HG03521 (cell line): ENCODE measurements around the gene TREML2.
"Not testable (repeated sequence)": the region's sequence is repeated elsewhere in the genome, so short reads cannot be mapped to it uniquely, and the experiment has no call there.

ENCODE experiments used
- ATAC-seq: cut with Tn5 transposase; IDR thresholded peaks from one replicate; pipeline ENCODE4 v1.9.1; 2021; ENCODE audit warnings: mild to moderate bottlenecking, moderate library complexity; ENCODE audit not compliant: unreplicated experiment

The TREML2 gene

GRCh38 chr6:41209547-41210320, 8.8 kb upstream of the TREML2 start:
- ATAC-seq = no peak

- ATAC-seq = no peak
Measured at GRCh38 chr6:41208439-41209106, 7.6 kb upstream of the TREML2 start.

- no peak for ATAC-seq
Measured at GRCh38 chr6:41204156-41204555, 3.2 kb upstream of the TREML2 start.

GRCh38 chr6:41201764-41202173, 820 bp upstream of the TREML2 start:
- no peak for ATAC-seq

GRCh38 chr6:41200296-41200900, 551 bp downstream of the TREML2 start:
- ATAC-seq = peak; percentile 26

- ATAC-seq = peak; percentile 39
Measured at GRCh38 chr6:41199552-41200246, 1.2 kb downstream of the TREML2 start.

GRCh38 chr6:41197234-41197633, 3.7 kb downstream of the TREML2 start:
- ATAC-seq = no peak

- no peak for ATAC-seq
Measured at GRCh38 chr6:41194386-41194785, 6.6 kb downstream of the TREML2 start.

GRCh38 chr6:41193884-41194283, 7.1 kb downstream of the TREML2 start:
- no peak for ATAC-seq

GRCh38 chr6:41193171-41193734, 7.7 kb downstream of the TREML2 start:
- ATAC-seq = no peak

GRCh38 chr6:41191569-41191968, 9.4 kb downstream of the TREML2 start:
- ATAC-seq = no peak

GRCh38 chr6:41190791-41191190, 10.2 kb downstream of the TREML2 start:
- ATAC-seq = no peak

- ATAC-seq = no peak
Measured at GRCh38 chr6:41189967-41190366, 11.0 kb downstream of the TREML2 start.

- ATAC-seq = not testable (repeated sequence)
Measured at GRCh38 chr6:41189046-41189445, 11.9 kb downstream of the TREML2 start.

- no peak for ATAC-seq
Measured at GRCh38 chr6:41187924-41188886, 12.7 kb downstream of the TREML2 start.

GRCh38 chr6:41186031-41186562, 14.9 kb downstream of the TREML2 start:
- no peak for ATAC-seq

- ATAC-seq = no peak
Measured at GRCh38 chr6:41184761-41185160, 16.2 kb downstream of the TREML2 start.

- no peak for ATAC-seq
Measured at GRCh38 chr6:41182069-41183034, 18.6 kb downstream of the TREML2 start.

- ATAC-seq = no peak
Measured at GRCh38 chr6:41181566-41181965, 19.4 kb downstream of the TREML2 start.
